HG03460 (cell line): ENCODE results near the gene C16orf95.

Experiments
- ATAC-seq: cut with Tn5 transposase; IDR thresholded peaks from one replicate; pipeline ENCODE4 v1.9.1; 2021; ENCODE audit not compliant: unreplicated experiment

C16orf95 gene

GRCh38 chr16:87295661-87296531 is 21.3 kb downstream of the C16orf95 start:
- ATAC-seq, result no peak

GRCh38 chr16:87295259-87295658 is 21.9 kb downstream of the C16orf95 start:
- no peak for ATAC-seq

- no peak for ATAC-seq
Observed at GRCh38 chr16:87293990-87294389, 23.2 kb downstream of the C16orf95 start.

GRCh38 chr16:87291944-87292343 is 25.2 kb downstream of the C16orf95 start:
- ATAC-seq, result no peak

- no peak for ATAC-seq
Observed at GRCh38 chr16:87288753-87289362, 28.3 kb downstream of the C16orf95 start.

- ATAC-seq, result no peak
Observed at GRCh38 chr16:87286839-87287626, 30.2 kb downstream of the C16orf95 start.

- ATAC-seq, result no peak
Observed at GRCh38 chr16:87284183-87284582, 33.0 kb downstream of the C16orf95 start.

- ATAC-seq, result no peak
Observed at GRCh38 chr16:87279094-87279658, 38.0 kb downstream of the C16orf95 start.

GRCh38 chr16:87278191-87279093 is 38.8 kb downstream of the C16orf95 start:
- no peak for ATAC-seq

GRCh38 chr16:87276924-87277323 is 40.3 kb downstream of the C16orf95 start:
- ATAC-seq, result no peak

- ATAC-seq, result no peak
Observed at GRCh38 chr16:87276091-87276701, 41.0 kb downstream of the C16orf95 start.

GRCh38 chr16:87274794-87275193 is 42.4 kb downstream of the C16orf95 start:
- no peak for ATAC-seq

- no peak for ATAC-seq
Observed at GRCh38 chr16:87273471-87274030, 43.6 kb downstream of the C16orf95 start.

GRCh38 chr16:87271256-87271655 is 45.9 kb downstream of the C16orf95 start:
- ATAC-seq, result no peak

- ATAC-seq, result no peak
Observed at GRCh38 chr16:87267566-87267965, 49.6 kb downstream of the C16orf95 start.

- ATAC-seq, result no peak
Observed at GRCh38 chr16:87266846-87267245, 50.3 kb downstream of the C16orf95 start.

- ATAC-seq, result no peak
Observed at GRCh38 chr16:87265261-87265660, 51.9 kb downstream of the C16orf95 start.

GRCh38 chr16:87264634-87265033 is 52.6 kb downstream of the C16orf95 start:
- no peak for ATAC-seq

GRCh38 chr16:87263418-87264052 is 53.7 kb downstream of the C16orf95 start:
- ATAC-seq, result no peak
